ENCODE results near the gene ARID5B.

ARID5B gene

DNA sequence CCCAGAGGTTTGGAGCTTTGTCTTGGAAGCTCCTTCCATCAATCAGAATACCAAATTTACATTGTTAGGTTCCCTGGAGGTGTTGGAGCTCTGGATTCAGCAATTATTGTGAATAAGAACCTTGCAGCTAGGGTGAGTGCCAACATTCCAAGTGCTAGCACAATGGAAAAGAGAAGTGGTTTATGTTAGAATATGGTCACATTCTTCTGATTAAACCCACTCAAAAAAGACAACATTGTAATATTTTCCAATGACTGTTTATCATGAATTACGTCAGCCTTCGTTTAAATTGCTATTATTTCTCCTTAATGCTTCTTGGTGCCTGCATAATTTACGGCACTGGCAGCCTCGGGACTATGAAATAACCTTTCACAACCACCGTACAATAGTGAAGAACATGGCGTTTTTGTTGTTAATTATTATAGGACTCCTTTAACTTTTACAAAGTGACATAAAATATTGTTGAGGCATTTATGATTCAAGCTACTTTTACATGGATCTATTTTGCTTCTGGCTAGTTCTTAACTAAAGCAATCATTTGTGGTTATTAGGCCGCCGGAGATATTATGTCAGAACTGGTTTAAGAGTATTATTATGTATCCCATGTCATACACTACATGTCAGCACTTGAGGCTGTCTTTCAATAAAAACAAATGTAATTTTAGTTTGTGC is 117.7 kb downstream of the ARID5B start:
- H3K4me3 ChIP-seq (ENCODE audit: low read depth in 1 of 2, low read length in 2 of 2): no peak overlapping the region
- H3K79me2 ChIP-seq (ENCODE audit: insufficient read depth, low read length): no peaks in the 10 kb centered on the region
- H3K36me3 ChIP-seq (ENCODE audit: insufficient read depth, low read length): no peaks in the 10 kb centered on the region
- DNase-seq: no peak
- no peak overlapping the region for H3K27ac ChIP-seq (ENCODE audit: low read length)
- H2AFZ ChIP-seq (ENCODE audit: low read depth, low read length): no peak overlapping the region
- no peaks in the 10 kb centered on the region for H3K4me1 ChIP-seq (ENCODE audit: insufficient read depth, low read length)
- no peak for ATAC-seq (ENCODE audit: insufficient read depth, low read depth)
- no peak overlapping the region for H3K4me2 ChIP-seq (ENCODE audit: insufficient read depth, low read length)
- H3K27me3 ChIP-seq (ENCODE audit: insufficient read depth, low read length, poor library complexity): no peaks in the 10 kb centered on the region
- TF ChIP-seq, protein P1, sequence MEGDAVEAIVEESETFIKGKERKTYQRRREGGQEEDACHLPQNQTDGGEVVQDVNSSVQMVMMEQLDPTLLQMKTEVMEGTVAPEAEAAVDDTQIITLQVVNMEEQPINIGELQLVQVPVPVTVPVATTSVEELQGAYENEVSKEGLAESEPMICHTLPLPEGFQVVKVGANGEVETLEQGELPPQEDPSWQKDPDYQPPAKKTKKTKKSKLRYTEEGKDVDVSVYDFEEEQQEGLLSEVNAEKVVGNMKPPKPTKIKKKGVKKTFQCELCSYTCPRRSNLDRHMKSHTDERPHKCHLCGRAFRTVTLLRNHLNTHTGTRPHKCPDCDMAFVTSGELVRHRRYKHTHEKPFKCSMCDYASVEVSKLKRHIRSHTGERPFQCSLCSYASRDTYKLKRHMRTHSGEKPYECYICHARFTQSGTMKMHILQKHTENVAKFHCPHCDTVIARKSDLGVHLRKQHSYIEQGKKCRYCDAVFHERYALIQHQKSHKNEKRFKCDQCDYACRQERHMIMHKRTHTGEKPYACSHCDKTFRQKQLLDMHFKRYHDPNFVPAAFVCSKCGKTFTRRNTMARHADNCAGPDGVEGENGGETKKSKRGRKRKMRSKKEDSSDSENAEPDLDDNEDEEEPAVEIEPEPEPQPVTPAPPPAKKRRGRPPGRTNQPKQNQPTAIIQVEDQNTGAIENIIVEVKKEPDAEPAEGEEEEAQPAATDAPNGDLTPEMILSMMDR (IDR thresholded peaks at IDR 0.05; ENCODE audit: borderline replicate concordance, extremely low read depth, low read length, poor library complexity, severe bottlenecking): no peak
- TF ChIP-seq EZH2 (IDR thresholded peaks at IDR 0.05; ENCODE audit: borderline replicate concordance, low read depth, low read length, severe bottlenecking): no peak
- no peak overlapping the region for H3K9ac ChIP-seq (ENCODE audit: low read depth, low read length)
- no peaks in the 10 kb centered on the region for H3K9me3 ChIP-seq (ENCODE audit: insufficient read depth, low read length, severe bottlenecking)
- H4K20me1 ChIP-seq (ENCODE audit: insufficient read depth, low read length): no peaks in the 10 kb centered on the region; the same call in 1 of the 2 replicates

DNA sequence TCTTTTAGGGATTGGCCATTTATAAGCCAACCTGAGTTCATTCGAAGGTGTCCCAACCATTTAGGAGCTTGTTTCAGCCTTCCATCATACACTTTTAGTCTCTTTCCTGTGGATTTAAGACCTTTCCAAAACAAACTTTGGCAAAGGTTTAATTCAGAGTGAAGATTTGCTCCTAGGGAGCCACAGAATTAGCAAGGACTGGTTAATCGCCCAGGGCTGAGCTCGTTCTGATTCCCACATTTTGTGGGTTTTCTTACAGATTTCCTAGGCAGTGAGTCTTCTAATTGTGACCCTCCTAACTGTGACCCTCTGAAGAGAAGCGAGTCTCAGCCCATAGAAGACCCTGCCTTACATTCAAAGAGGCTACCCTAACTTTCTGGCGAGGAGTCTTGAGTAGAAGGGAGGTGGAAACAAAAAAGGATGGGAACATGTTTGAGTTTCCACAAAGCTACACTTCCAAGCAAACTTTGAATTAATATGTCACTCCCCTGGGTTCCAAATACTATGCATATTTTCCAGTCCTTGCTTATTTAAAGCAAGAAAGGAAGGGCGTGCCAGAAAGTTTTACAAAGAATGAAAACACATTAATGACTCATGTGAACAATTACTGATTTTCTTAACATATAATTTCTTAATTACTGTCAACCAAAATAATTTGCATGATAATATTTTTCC is 118.3 kb downstream of the ARID5B start:
- Histone ChIP-seq H3K4me3 (ENCODE audit: low read depth in 1 of 2, low read length in 2 of 2) (no peak overlapping the region), H3K4me2 (ENCODE audit: insufficient read depth, low read length) (no peak overlapping the region), H3K79me2 (ENCODE audit: insufficient read depth, low read length) (no peaks in the 10 kb centered on the region), H4K20me1 (ENCODE audit: insufficient read depth, low read length) (no peaks in the 10 kb centered on the region; the same call in 1 of the 2 replicates), H3K36me3 (ENCODE audit: insufficient read depth, low read length) (no peaks in the 10 kb centered on the region), H2AFZ (ENCODE audit: low read depth, low read length) (no peak overlapping the region), H3K9ac (ENCODE audit: low read depth, low read length) (no peak overlapping the region), H3K27ac (ENCODE audit: low read length) (no peak overlapping the region), H3K27me3 (ENCODE audit: insufficient read depth, low read length, poor library complexity) (no peaks in the 10 kb centered on the region), H3K4me1 (ENCODE audit: insufficient read depth, low read length) (no peaks in the 10 kb centered on the region), H3K9me3 (ENCODE audit: insufficient read depth, low read length, severe bottlenecking) (no peaks in the 10 kb centered on the region)
- TF ChIP-seq EZH2 (IDR thresholded peaks at IDR 0.05; ENCODE audit: borderline replicate concordance, low read depth, low read length, severe bottlenecking): no peak
- TF ChIP-seq, protein P1 (IDR thresholded peaks at IDR 0.05; ENCODE audit: borderline replicate concordance, extremely low read depth, low read length, poor library complexity, severe bottlenecking): no peak
- ATAC-seq (ENCODE audit: insufficient read depth, low read depth) (no peak), DNase-seq (no peak)

DNA sequence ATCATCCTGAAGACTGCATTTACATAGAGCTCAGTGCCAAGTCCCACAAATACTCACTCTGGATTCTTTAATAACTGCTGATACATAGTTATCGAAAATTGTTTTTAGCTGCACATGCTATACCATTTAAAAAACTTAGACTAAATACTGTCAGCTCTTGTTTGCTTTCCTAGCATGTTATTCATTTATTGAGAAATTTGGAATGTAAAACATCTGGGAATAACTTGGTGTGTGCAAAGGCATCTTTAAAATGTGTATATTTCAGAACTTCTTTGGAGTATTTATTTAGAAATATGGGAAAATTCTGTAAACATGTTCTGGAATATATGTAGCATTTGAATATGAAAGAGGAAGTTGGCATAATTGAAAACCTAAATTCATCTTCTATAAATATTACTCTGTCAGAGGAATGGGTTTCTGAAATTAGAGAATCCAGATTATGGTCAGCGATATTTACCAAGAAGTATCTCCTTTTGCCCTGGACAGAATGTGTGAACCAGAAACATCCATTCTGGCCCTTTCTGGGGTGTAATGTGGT is 119.7 kb downstream of the ARID5B start:
- no peak overlapping the region for H3K9ac ChIP-seq (ENCODE audit: low read depth, low read length)
- ATAC-seq (ENCODE audit: insufficient read depth, low read depth) (no peak), DNase-seq (no peak)
- H3K4me1 ChIP-seq (ENCODE audit: insufficient read depth, low read length): no peaks in the 10 kb centered on the region
- H3K9me3 ChIP-seq (ENCODE audit: insufficient read depth, low read length, severe bottlenecking): no peaks in the 10 kb centered on the region
- no peak overlapping the region for H3K4me2 ChIP-seq (ENCODE audit: insufficient read depth, low read length)
- H3K36me3 ChIP-seq (ENCODE audit: insufficient read depth, low read length): no peaks in the 10 kb centered on the region
- H3K27me3 ChIP-seq (ENCODE audit: insufficient read depth, low read length, poor library complexity): no peaks in the 10 kb centered on the region
- no peak overlapping the region for H3K4me3 ChIP-seq (ENCODE audit: low read depth in 1 of 2, low read length in 2 of 2)
- no peak overlapping the region for H2AFZ ChIP-seq (ENCODE audit: low read depth, low read length)
- no peaks in the 10 kb centered on the region for H4K20me1 ChIP-seq (ENCODE audit: insufficient read depth, low read length)
- H3K27ac ChIP-seq (ENCODE audit: low read length): no peak overlapping the region
- H3K79me2 ChIP-seq (ENCODE audit: insufficient read depth, low read length): no peaks in the 10 kb centered on the region
- TF ChIP-seq, protein P1 (IDR thresholded peaks at IDR 0.05; ENCODE audit: borderline replicate concordance, extremely low read depth, low read length, poor library complexity, severe bottlenecking): no peak
- no peak for TF ChIP-seq EZH2 (IDR thresholded peaks at IDR 0.05; ENCODE audit: borderline replicate concordance, low read depth, low read length, severe bottlenecking)
